ENCODE measurements around the gene RGS9.
"Not testable (repeated sequence)": the region's sequence is repeated elsewhere in the genome, so short reads cannot be mapped to it uniquely, and the experiment has no call there.

DNA sequence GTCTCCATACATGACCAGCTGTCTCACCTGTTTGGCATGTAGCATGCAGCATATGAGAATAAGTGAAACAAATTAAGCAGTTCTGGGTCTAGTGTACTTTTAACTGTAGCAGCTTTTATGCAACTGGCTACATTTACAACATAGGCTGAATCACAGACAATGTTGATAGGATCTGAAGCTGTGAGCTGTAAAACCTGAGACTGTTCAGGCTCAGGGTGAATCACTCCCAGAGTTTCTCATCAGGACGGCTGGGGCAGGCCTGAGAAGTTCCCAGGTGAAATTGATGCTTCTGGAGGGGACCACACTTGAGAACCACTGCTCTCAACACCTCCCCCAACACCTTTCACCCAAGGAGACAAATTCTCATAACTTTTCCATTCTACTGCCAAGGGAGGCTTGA, 70.3 kb downstream of the RGS9 start:
- TF ChIP-seq POLR2A (IDR thresholded peaks at IDR 0.05; ENCODE audit: borderline replicate concordance, extremely low read depth, insufficient read depth, insufficient read length); EZH2phosphoT487 (IDR thresholded peaks at IDR 0.05; ENCODE audit: borderline replicate concordance); RAD21 (IDR thresholded peaks at IDR 0.05; ENCODE audit: low read depth); REST (IDR thresholded peaks at IDR 0.05; ENCODE audit: low read depth); ZNF274 (IDR thresholded peaks at IDR 0.05; ENCODE audit: low read depth, low read length): not testable (repeated sequence)
- TF ChIP-seq, protein P1, sequence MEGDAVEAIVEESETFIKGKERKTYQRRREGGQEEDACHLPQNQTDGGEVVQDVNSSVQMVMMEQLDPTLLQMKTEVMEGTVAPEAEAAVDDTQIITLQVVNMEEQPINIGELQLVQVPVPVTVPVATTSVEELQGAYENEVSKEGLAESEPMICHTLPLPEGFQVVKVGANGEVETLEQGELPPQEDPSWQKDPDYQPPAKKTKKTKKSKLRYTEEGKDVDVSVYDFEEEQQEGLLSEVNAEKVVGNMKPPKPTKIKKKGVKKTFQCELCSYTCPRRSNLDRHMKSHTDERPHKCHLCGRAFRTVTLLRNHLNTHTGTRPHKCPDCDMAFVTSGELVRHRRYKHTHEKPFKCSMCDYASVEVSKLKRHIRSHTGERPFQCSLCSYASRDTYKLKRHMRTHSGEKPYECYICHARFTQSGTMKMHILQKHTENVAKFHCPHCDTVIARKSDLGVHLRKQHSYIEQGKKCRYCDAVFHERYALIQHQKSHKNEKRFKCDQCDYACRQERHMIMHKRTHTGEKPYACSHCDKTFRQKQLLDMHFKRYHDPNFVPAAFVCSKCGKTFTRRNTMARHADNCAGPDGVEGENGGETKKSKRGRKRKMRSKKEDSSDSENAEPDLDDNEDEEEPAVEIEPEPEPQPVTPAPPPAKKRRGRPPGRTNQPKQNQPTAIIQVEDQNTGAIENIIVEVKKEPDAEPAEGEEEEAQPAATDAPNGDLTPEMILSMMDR (IDR thresholded peaks at IDR 0.05 in 2 of 3, conservative IDR thresholded peaks at IDR 0.05 in 1 of 3; ENCODE audit: borderline replicate concordance in 1 of 3, insufficient read depth in 1 of 3, low read depth in 2 of 3, low read length in 2 of 3) = not testable (repeated sequence)
- TF ChIP-seq, protein P2, sequence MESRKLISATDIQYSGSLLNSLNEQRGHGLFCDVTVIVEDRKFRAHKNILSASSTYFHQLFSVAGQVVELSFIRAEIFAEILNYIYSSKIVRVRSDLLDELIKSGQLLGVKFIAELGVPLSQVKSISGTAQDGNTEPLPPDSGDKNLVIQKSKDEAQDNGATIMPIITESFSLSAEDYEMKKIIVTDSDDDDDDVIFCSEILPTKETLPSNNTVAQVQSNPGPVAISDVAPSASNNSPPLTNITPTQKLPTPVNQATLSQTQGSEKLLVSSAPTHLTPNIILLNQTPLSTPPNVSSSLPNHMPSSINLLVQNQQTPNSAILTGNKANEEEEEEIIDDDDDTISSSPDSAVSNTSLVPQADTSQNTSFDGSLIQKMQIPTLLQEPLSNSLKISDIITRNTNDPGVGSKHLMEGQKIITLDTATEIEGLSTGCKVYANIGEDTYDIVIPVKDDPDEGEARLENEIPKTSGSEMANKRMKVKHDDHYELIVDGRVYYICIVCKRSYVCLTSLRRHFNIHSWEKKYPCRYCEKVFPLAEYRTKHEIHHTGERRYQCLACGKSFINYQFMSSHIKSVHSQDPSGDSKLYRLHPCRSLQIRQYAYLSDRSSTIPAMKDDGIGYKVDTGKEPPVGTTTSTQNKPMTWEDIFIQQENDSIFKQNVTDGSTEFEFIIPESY (IDR thresholded peaks at IDR 0.05; ENCODE audit: extremely low read depth, insufficient replicate concordance, low read length) = not testable (repeated sequence)
